Kidney (tissue), 14 donors: ENCODE results near the gene PALLD. TPM values are rescaled to one million over a fixed set of nuclear protein-coding genes. Genes with fewer than 3 reads are reported as not detected.

Experiments used
- DNase-seq, 5 donors: peaks; one replicate each; pipeline ENCODE4 v3.0.0-alpha.2; 2013 to 2020
- FAIRE-seq: peaks from 2 replicates; lab custom pipeline; 2012; peaks lifted over from hg19 to GRCh38; lab: Jason Lieb, UNC
- H3K27ac ChIP-seq, 2 donors: one replicate each; pipeline ENCODE4 v1.7.0; 2013; ENCODE audit warnings: low read depth in 2 of 2, low read length in 2 of 2, inconsistent platforms in 1 of 2
- H3K27me3 ChIP-seq: one replicate; pipeline ENCODE4 v1.7.1; 2013; ENCODE audit warnings: low read length, inconsistent platforms; ENCODE audit not compliant: control insufficient read depth, insufficient read depth
- H3K36me3 ChIP-seq, 3 donors: one replicate each; pipeline versions ENCODE4 v1.7.0 to v1.7.1; 2013; ENCODE audit warnings: low read length in 3 of 3, control low read depth in 1 of 3, inconsistent platforms in 1 of 3; ENCODE audit not compliant: insufficient read depth in 3 of 3, control insufficient read depth in 2 of 3
- H3K4me1 ChIP-seq, 3 donors: one replicate each; pipeline versions ENCODE4 v1.7.0 to v1.7.1; 2013; ENCODE audit warnings: low read length in 3 of 3, inconsistent platforms in 1 of 3, low read depth in 1 of 3; ENCODE audit not compliant: control insufficient read depth in 2 of 3, insufficient read depth in 2 of 3
- H3K4me3 ChIP-seq, 3 donors: one replicate each; pipeline versions ENCODE4 v1.7.0 to v1.8.1; 2013; ENCODE audit warnings: low read length in 3 of 3, control low read depth in 1 of 3, inconsistent platforms in 1 of 3
- H3K9ac ChIP-seq, 3 donors: one replicate each; pipeline versions ENCODE4 v1.7.0 to v1.7.1; 2013; ENCODE audit warnings: low read length in 3 of 3, control low read depth in 1 of 3, inconsistent platforms in 1 of 3
- H3K9me3 ChIP-seq, 3 donors: one replicate each; pipeline versions ENCODE4 v1.7.0 to v1.7.1; 2013; ENCODE audit warnings: low read length in 3 of 3, control low read depth in 1 of 3, inconsistent platforms in 1 of 3; ENCODE audit not compliant: control insufficient read depth in 2 of 3, insufficient read depth in 1 of 3
- intact Hi-C: fragments of 100-400 bp; cut with DNase I; formaldehyde crosslinking; loops from one replicate; pipeline ENCODE4 v1.11.1; 2022
- polyA plus RNA-seq: library from polyadenylated mRNA; stranded (reverse); fragments of 350-450 nt; fragmentation: Illumina TruSeq; extraction: RNeasy Lipid Tissue Mini Kit (QIAGEN cat#74804); gene quantifications from one replicate; pipeline ENCODE4 v1.2.3, GENCODE V29; 2014; ENCODE audit warnings: low read depth, low replicate concordance; ENCODE audit not compliant: insufficient read depth
- total RNA-seq: library from RNA; stranded (reverse); fragmentation: NEBNext Ultra II Directional; extraction: Animal tissue kit (Norgen Biotek cat#: 25700); gene quantifications from one replicate; pipeline ENCODE4 v1.2.1, GENCODE V29; 2021
- TF ChIP-seq, protein P1 (sequence below): IDR thresholded peaks from 3 replicates; pipeline ENCODE4 v1.5.1; 2012; ENCODE audit warnings: mild to moderate bottlenecking, moderate library complexity, borderline replicate concordance; ENCODE audit not compliant: insufficient read depth; ENCODE audit errors: extremely low read depth
- donor health status: control.
- donor health status: control.
- donor health status: control.
- donor health status: control.
- donor health status: control.
- donor health status: DM: yes; HTN: yes; CAD: no.
- donor health status: Normal renal cell carcinoma (clear cell type).

Gene PALLD
- total and polyA plus RNA-seq, 2 donors from 2014 or later, result 43.4 to 120 TPM

DNA sequence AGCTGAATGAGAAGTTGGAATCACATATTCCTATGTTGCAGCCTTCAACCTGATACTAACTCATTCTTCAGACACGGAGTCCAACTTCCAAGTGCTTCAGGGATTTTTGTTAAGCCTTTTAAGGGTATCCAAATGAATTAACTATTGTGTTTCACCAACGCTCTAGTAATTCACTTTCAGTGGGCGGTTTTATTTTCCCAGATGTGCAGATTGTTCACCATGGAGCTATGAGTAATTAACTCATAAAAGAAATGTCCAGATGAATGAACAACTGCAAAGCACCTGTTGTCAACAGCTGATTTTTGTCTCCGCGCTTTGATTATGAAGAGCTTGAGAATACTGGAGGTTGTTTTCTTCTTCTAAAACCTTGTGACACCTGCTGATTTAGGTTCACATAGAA is 325.6 kb downstream of the PALLD start:
- DNase-seq (peak in 2 of 5 donors; percentile 42 to 50), FAIRE-seq (no peak)
- TF ChIP-seq, protein P1, sequence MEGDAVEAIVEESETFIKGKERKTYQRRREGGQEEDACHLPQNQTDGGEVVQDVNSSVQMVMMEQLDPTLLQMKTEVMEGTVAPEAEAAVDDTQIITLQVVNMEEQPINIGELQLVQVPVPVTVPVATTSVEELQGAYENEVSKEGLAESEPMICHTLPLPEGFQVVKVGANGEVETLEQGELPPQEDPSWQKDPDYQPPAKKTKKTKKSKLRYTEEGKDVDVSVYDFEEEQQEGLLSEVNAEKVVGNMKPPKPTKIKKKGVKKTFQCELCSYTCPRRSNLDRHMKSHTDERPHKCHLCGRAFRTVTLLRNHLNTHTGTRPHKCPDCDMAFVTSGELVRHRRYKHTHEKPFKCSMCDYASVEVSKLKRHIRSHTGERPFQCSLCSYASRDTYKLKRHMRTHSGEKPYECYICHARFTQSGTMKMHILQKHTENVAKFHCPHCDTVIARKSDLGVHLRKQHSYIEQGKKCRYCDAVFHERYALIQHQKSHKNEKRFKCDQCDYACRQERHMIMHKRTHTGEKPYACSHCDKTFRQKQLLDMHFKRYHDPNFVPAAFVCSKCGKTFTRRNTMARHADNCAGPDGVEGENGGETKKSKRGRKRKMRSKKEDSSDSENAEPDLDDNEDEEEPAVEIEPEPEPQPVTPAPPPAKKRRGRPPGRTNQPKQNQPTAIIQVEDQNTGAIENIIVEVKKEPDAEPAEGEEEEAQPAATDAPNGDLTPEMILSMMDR, result no peak
- no peak overlapping the region for H3K27ac ChIP-seq
- H3K36me3 ChIP-seq, result no peaks in the 10 kb centered on the region
- no peaks in the 10 kb centered on the region for H3K27me3 ChIP-seq
- no peak overlapping the region for H3K4me3 ChIP-seq
- no peaks in the 10 kb centered on the region for H3K9me3 ChIP-seq
- H3K4me1 ChIP-seq, result no peaks in the 10 kb centered on the region
- intact Hi-C loops, result no loop called here
- no peak overlapping the region for H3K9ac ChIP-seq

DNA sequence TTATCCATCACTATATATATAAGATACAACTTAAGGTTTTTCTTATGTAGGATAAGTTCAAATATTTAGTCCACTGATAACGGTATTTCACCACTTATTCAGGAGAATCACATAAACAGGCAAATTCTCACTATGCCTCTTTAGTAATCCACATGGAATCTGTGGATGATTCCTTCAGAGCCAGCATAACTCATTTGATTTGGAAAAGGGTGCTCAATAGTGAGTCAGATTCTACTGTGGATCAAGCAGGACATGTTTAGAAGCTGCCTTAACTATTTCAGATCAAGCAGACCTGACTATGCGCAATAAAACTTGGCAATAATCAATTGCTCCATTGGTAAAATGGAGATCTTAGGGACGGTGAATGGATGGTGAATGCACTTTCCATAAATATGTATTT is 329.1 kb downstream of the PALLD start:
- Histone ChIP-seq H3K27ac (no peak overlapping the region), H3K9ac (no peak overlapping the region), H3K27me3 (no peaks in the 10 kb centered on the region), H3K4me1 (no peaks in the 10 kb centered on the region), H3K9me3 (no peaks in the 10 kb centered on the region), H3K4me3 (no peak overlapping the region), H3K36me3 (no peaks in the 10 kb centered on the region)
- intact Hi-C loops, result no loop called here
- FAIRE-seq, result no peak
- no peak for DNase-seq
- TF ChIP-seq, protein P1, result no peak

DNA sequence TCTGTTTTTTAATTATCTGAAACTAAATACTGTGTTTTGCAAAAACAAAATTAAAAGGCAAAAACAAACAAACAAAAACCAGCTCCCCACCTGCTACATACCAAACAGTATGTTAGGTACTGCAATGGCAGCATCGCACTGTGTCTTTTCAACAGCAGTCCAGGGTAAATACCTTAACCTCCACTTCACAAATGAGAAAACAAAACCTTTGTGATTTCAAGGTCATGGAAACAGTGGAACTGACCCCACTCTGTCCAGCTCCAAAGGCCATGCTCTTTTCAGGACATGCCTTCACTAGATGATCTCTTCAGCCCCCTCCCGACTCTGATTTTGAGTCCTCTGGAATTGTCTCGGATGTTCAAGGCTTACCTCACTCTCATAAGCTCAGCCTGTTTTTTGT is 329.8 kb downstream of the PALLD start:
- intact Hi-C loops, result no loop called here
- no peak overlapping the region for H3K4me3 ChIP-seq
- no peak for FAIRE-seq
- no peak overlapping the region for H3K9ac ChIP-seq
- no peak overlapping the region for H3K27ac ChIP-seq
- H3K36me3 ChIP-seq, result no peaks in the 10 kb centered on the region
- no peaks in the 10 kb centered on the region for H3K9me3 ChIP-seq
- peaks cover 0 to 2% (median 0%) of the 10 kb centered on the region in 3 donors for H3K4me1 ChIP-seq
- H3K27me3 ChIP-seq, result no peaks in the 10 kb centered on the region
- TF ChIP-seq, protein P1, result no peak
- DNase-seq, result no peak
